Neuronal stem cell (in vitro differentiated cells): ENCODE measurements around the gene MAPK11.

Experiments used
- DNase-seq: peaks from one replicate; pipeline ENCODE4 v3.0.0-alpha.2; 2013; ENCODE audit warnings: low spot score
- H2AFZ ChIP-seq: one replicate; pipeline ENCODE4 v1.6.1; 2013; ENCODE audit warnings: mild to moderate bottlenecking, low read length, inconsistent platforms
- H2AK5ac ChIP-seq: 2 replicates; pipeline ENCODE4 v1.6.1; 2013; ENCODE audit warnings: low read depth, mild to moderate bottlenecking, inconsistent platforms, low read length, moderate library complexity, mixed read lengths
- H2BK120ac ChIP-seq: 2 replicates; pipeline ENCODE4 v1.6.1; 2013; ENCODE audit warnings: low read depth, mild to moderate bottlenecking, inconsistent platforms, low read length, moderate library complexity, mixed read lengths
- H2BK12ac ChIP-seq: one replicate; pipeline ENCODE4 v1.6.1; 2013; ENCODE audit warnings: low read length, inconsistent platforms
- H2BK15ac ChIP-seq: 2 replicates; pipeline ENCODE4 v1.6.1; 2013; ENCODE audit warnings: mild to moderate bottlenecking, low read length, inconsistent platforms, mixed read lengths
- H2BK5ac ChIP-seq: one replicate; pipeline ENCODE4 v1.6.1; 2013; ENCODE audit warnings: inconsistent platforms, mild to moderate bottlenecking, low read length, moderate library complexity
- H3K14ac ChIP-seq: one replicate; pipeline ENCODE4 v1.6.1; 2013; ENCODE audit warnings: low read length, inconsistent platforms
- H3K18ac ChIP-seq: 2 replicates; pipeline ENCODE4 v1.6.1; 2013; ENCODE audit warnings: low read length, inconsistent platforms
- H3K23ac ChIP-seq: 2 replicates; pipeline ENCODE4 v1.6.1; 2013; ENCODE audit warnings: low read depth, mild to moderate bottlenecking, mixed read lengths, low read length, inconsistent platforms; ENCODE audit not compliant: poor library complexity
- H3K27ac ChIP-seq: replicated peaks from 3 replicates; pipeline ENCODE4 v1.5.1; 2013; ENCODE audit warnings: low read length, inconsistent platforms
- H3K27me3 ChIP-seq, 3 experiments: 2 replicates each; pipeline ENCODE4 v1.6.1; 2013; ENCODE audit warnings: low read length in 3 of 3, mild to moderate bottlenecking in 2 of 3, inconsistent platforms in 1 of 3, low read depth in 1 of 3, mixed read lengths in 1 of 3, moderate library complexity in 1 of 3; ENCODE audit not compliant: control insufficient read depth in 3 of 3, insufficient read depth in 3 of 3
- H3K36me3 ChIP-seq, 2 donors: replicated peaks in 1 of 2; 2 replicates each; pipeline ENCODE4 v1.6.1; 2013; ENCODE audit warnings: low read length in 2 of 2; ENCODE audit not compliant: control insufficient read depth in 2 of 2, insufficient read depth in 2 of 2
- H3K4ac ChIP-seq: 2 replicates; pipeline ENCODE4 v1.6.1; 2013; ENCODE audit warnings: inconsistent platforms, mild to moderate bottlenecking, low read length, moderate library complexity
- H3K4me1 ChIP-seq, 2 donors: 1 replicate in 1 of 2; 2 replicates in 1 of 2; pipeline ENCODE4 v1.6.1; 2013; ENCODE audit warnings: low read length in 2 of 2, low read depth in 1 of 2; ENCODE audit not compliant: control insufficient read depth in 2 of 2, insufficient read depth in 1 of 2
- H3K4me2 ChIP-seq: one replicate; pipeline ENCODE4 v1.6.1; 2013; ENCODE audit warnings: mild to moderate bottlenecking, low read length, inconsistent platforms; ENCODE audit not compliant: insufficient read depth, poor library complexity, severe bottlenecking
- H3K4me3 ChIP-seq, 2 donors: 2 replicates each; pipeline ENCODE4 v1.5.1; 2013; ENCODE audit warnings: low read length in 2 of 2, mild to moderate bottlenecking in 2 of 2, inconsistent platforms in 1 of 2, moderate library complexity in 1 of 2
- H3K79me1 ChIP-seq: one replicate; pipeline ENCODE4 v1.6.1; 2013; ENCODE audit warnings: low read depth, mild to moderate bottlenecking, inconsistent platforms, low read length, moderate library complexity
- H3K9ac ChIP-seq: one replicate; pipeline ENCODE4 v1.6.1; 2013; ENCODE audit warnings: mild to moderate bottlenecking, low read depth, low read length, inconsistent platforms; ENCODE audit not compliant: poor library complexity
- H3K9me3 ChIP-seq, 2 donors: replicated peaks in 1 of 2; 2 replicates each; pipeline versions ENCODE3 to v1.6.1; 2013; ENCODE audit warnings: low read length in 2 of 2, mild to moderate bottlenecking in 2 of 2, inconsistent platforms in 1 of 2, low read depth in 1 of 2, mixed read lengths in 1 of 2, moderate library complexity in 1 of 2; ENCODE audit not compliant: control insufficient read depth in 2 of 2, insufficient read depth in 1 of 2
- H4K8ac ChIP-seq: one replicate; pipeline ENCODE4 v1.6.1; 2013; ENCODE audit warnings: low read depth, mild to moderate bottlenecking, inconsistent platforms, low read length, moderate library complexity
- H4K91ac ChIP-seq: one replicate; pipeline ENCODE4 v1.6.1; 2013; ENCODE audit warnings: low read length, low read depth, mild to moderate bottlenecking, inconsistent platforms; ENCODE audit not compliant: poor library complexity
- WGBS, 2 donors: extraction: QIAGEN DNeasy Blood & Tissue Kit; methylation state at CpG; one replicate each; pipeline ENCODE4 v1.1.7; 2013; ENCODE audit warnings: missing lambda C conversion rate in 2 of 2, mixed read lengths in 1 of 2; ENCODE audit not compliant: insufficient read length in 2 of 2, insufficient replicate concordance in 1 of 2; ENCODE audit errors: extremely low coverage in 2 of 2; 5-methylcytosine and 5-hydroxymethylcytosine counted together

MAPK11 gene

GRCh38 chr22:50216684-50217520 is 53.3 kb downstream of the MAPK11 start:
- H3K4me1 ChIP-seq, result no peaks in the 10 kb centered on the region
- no peak overlapping the region for H3K4ac ChIP-seq
- H3K18ac ChIP-seq, result no peak overlapping the region
- DNase-seq, result no peak
- H3K9ac ChIP-seq, result peak overlapping the region; percentile 15
- no peak overlapping the region for H2AFZ ChIP-seq
- H4K91ac ChIP-seq, result no peak overlapping the region
- no peak overlapping the region for H2BK120ac ChIP-seq
- H3K4me2 ChIP-seq, result no peak overlapping the region
- H3K14ac ChIP-seq, result no peak overlapping the region
- H3K79me1 ChIP-seq, result peaks cover 8% of the 10 kb centered on the region
- H2BK15ac ChIP-seq, result no peak overlapping the region
- peak overlapping the region; percentile 31 for H3K23ac ChIP-seq
- H3K27me3 ChIP-seq, result no peaks in the 10 kb centered on the region
- no peaks in the 10 kb centered on the region for H3K9me3 ChIP-seq
- no peak overlapping the region for H3K27ac ChIP-seq
- H2AK5ac ChIP-seq, result no peak overlapping the region
- H3K36me3 ChIP-seq, result peaks cover 61 to 91% of the 10 kb centered on the region in 2 donors
- WGBS, 2 donors, result no CpG with 5 or more reads among the region's 57 CpGs
- no peak overlapping the region for H3K4me3 ChIP-seq
- H2BK5ac ChIP-seq, result no peak overlapping the region
- H4K8ac ChIP-seq, result peak overlapping the region; percentile 9
- no peak overlapping the region for H2BK12ac ChIP-seq

- Histone ChIP-seq H3K27ac (no peak overlapping the region), H4K8ac (no peak overlapping the region), H3K9me3 (peaks cover 0 to under 1% of the 10 kb centered on the region in 2 donors), H3K79me1 (peaks cover 7% of the 10 kb centered on the region), H3K36me3 (peaks cover 61 to 89% of the 10 kb centered on the region in 2 donors), H3K27me3 (no peaks in the 10 kb centered on the region), H3K4ac (no peak overlapping the region), H3K18ac (no peak overlapping the region), H2BK12ac (no peak overlapping the region), H3K4me2 (no peak overlapping the region), H4K91ac (no peak overlapping the region), H3K9ac (peak overlapping the region; percentile 15), H3K14ac (no peak overlapping the region), H3K4me3 (no peak overlapping the region), H2BK120ac (no peak overlapping the region), H2AFZ (no peak overlapping the region), H2AK5ac (no peak overlapping the region), H2BK15ac (no peak overlapping the region), H2BK5ac (no peak overlapping the region), H3K4me1 (no peaks in the 10 kb centered on the region), H3K23ac (peak overlapping the region; percentile 31)
- no peak for DNase-seq
- no CpG with 5 or more reads among the region's 15 CpGs for WGBS, 2 donors
Observed at GRCh38 chr22:50216055-50216683, 54.0 kb downstream of the MAPK11 start.

GRCh38 chr22:50215297-50216054 is 54.7 kb downstream of the MAPK11 start:
- Histone ChIP-seq H3K18ac (no peak overlapping the region), H3K4me1 (no peaks in the 10 kb centered on the region), H3K23ac (peak overlapping the region; percentile 65), H3K79me1 (peaks cover 8% of the 10 kb centered on the region), H2BK5ac (no peak overlapping the region), H2AFZ (no peak overlapping the region), H3K27ac (no peak overlapping the region), H4K91ac (no peak overlapping the region), H3K27me3 (no peaks in the 10 kb centered on the region), H2BK12ac (no peak overlapping the region), H3K14ac (no peak overlapping the region), H3K36me3 (peaks cover 60 to 89% of the 10 kb centered on the region in 2 donors), H3K4me2 (no peak overlapping the region), H2AK5ac (no peak overlapping the region), H2BK15ac (no peak overlapping the region), H4K8ac (no peak overlapping the region), H3K9ac (no peak overlapping the region), H3K4ac (no peak overlapping the region), H3K9me3 (peaks cover 0 to 2% of the 10 kb centered on the region in 2 donors), H2BK120ac (no peak overlapping the region), H3K4me3 (no peak overlapping the region)
- DNase-seq, result no peak
- no CpG with 5 or more reads among the region's 17 CpGs for WGBS, 2 donors
